WTC11 (cell line): ENCODE measurements around the gene HOXA9. TPM values are rescaled to one million over a fixed set of nuclear protein-coding genes. Genes with fewer than 3 reads are reported as not detected.

Experiments used
- ATAC-seq: fragments of 200-7000 bp; cut with Tn5 transposase; 2 replicates; pipeline ENCODE4 v1.10.0; 2021; ENCODE audit warnings: mild to moderate bottlenecking, moderate library complexity
- CTCF ChIA-PET: fragments of 300-600 bp; sonication (Branson Sonifier 250); formaldehyde crosslinking; loops from one replicate; lab custom pipeline; 2021; ENCODE audit warnings: antibody characterized with exemption; lab: Charles Lee
- POLR2A ChIA-PET: fragments of 350-600 bp; sonication (Branson Sonifier 250); formaldehyde crosslinking; loops from one replicate; lab custom pipeline; 2021; ENCODE audit warnings: antibody characterized with exemption; lab: Charles Lee
- DNase-seq: peaks from one replicate; pipeline ENCODE4 v3.0.0; 2021; ENCODE audit warnings: low spot score
- H3K27ac Mint-ChIP-seq: 2 replicates; pipeline ENCODE4 v1.8.0; 2021; ENCODE audit warnings: mixed read lengths
- H3K27me3 Mint-ChIP-seq: 2 replicates; pipeline ENCODE4 v1.8.0; 2021; ENCODE audit warnings: low read depth, mild to moderate bottlenecking, moderate library complexity, mixed read lengths
- H3K36me3 Mint-ChIP-seq: 2 replicates; pipeline ENCODE4 v1.8.0; 2021; ENCODE audit warnings: mixed read lengths
- H3K4me1 Mint-ChIP-seq: 2 replicates; pipeline ENCODE4 v1.8.0; 2022; ENCODE audit warnings: mixed read lengths
- H3K4me3 Mint-ChIP-seq: 2 replicates; pipeline ENCODE4 v1.8.0; 2021; ENCODE audit warnings: mild to moderate bottlenecking, moderate library complexity, mixed read lengths
- H3K9me3 Mint-ChIP-seq: 2 replicates; pipeline ENCODE4 v1.8.0; 2021; ENCODE audit warnings: mixed read lengths
- ATF1 ChIP-seq: sonication (generic); formaldehyde crosslinking; IDR thresholded peaks from 2 replicates; pipeline ENCODE4 v1.8.1; 2023; ENCODE audit warnings: mild to moderate bottlenecking, moderate library complexity, missing genetic modification reagents
- E2F4 ChIP-seq: sonication (generic); formaldehyde crosslinking; IDR thresholded peaks from 2 replicates; pipeline ENCODE4 v1.8.1; 2022; ENCODE audit warnings: low read depth, mild to moderate bottlenecking, moderate library complexity, missing genetic modification reagents, borderline replicate concordance
- GRHL2 ChIP-seq: fragments of 250-450 bp; sonication (Bioruptor Pico); IDR thresholded peaks from 2 replicates; pipeline ENCODE4 v1.8.0; 2022; ENCODE audit warnings: mild to moderate bottlenecking, moderate library complexity; ENCODE audit not compliant: insufficient replicate concordance, severe bottlenecking
- HMGA2 ChIP-seq: fragments of 250-450 bp; sonication (Bioruptor Pico); IDR thresholded peaks from 2 replicates; pipeline ENCODE4 v1.4.0; 2021; ENCODE audit warnings: mild to moderate bottlenecking, moderate library complexity
- HMGXB4 ChIP-seq: sonication (generic); formaldehyde crosslinking; IDR thresholded peaks from 2 replicates; pipeline ENCODE4 v1.8.1; 2023; ENCODE audit warnings: mild to moderate bottlenecking, moderate library complexity, missing genetic modification reagents
- IRF2 ChIP-seq: sonication (generic); formaldehyde crosslinking; IDR thresholded peaks from 2 replicates; pipeline ENCODE4 v1.8.0; 2022; ENCODE audit warnings: low read depth, missing genetic modification reagents, borderline replicate concordance
- JUN ChIP-seq: sonication (generic); formaldehyde crosslinking; IDR thresholded peaks from 2 replicates; pipeline ENCODE4 v1.8.0; 2023; ENCODE audit warnings: mild to moderate bottlenecking, missing genetic modification reagents
- KAT7 ChIP-seq: sonication (generic); formaldehyde crosslinking; IDR thresholded peaks from 2 replicates; pipeline ENCODE4 v1.8.1; 2023; ENCODE audit warnings: missing genetic modification reagents, mild to moderate bottlenecking, borderline replicate concordance
- NFYB ChIP-seq: sonication (generic); formaldehyde crosslinking; conservative IDR thresholded peaks from 2 replicates; pipeline ENCODE4 v1.8.0; 2022; ENCODE audit warnings: low read depth, missing genetic modification reagents
- OVOL2 ChIP-seq: fragments of 250-450 bp; sonication (Bioruptor Pico); IDR thresholded peaks from 2 replicates; pipeline ENCODE4 v1.9.0; 2021; ENCODE audit warnings: mild to moderate bottlenecking, borderline replicate concordance
- PREB ChIP-seq: sonication (generic); formaldehyde crosslinking; IDR thresholded peaks from 2 replicates; pipeline ENCODE4 v1.8.1; 2022; ENCODE audit warnings: mild to moderate bottlenecking, missing genetic modification reagents, moderate library complexity, borderline replicate concordance
- RELA ChIP-seq: sonication (generic); formaldehyde crosslinking; IDR thresholded peaks from 2 replicates; pipeline ENCODE4 v1.8.1; 2022; ENCODE audit warnings: missing genetic modification reagents, mild to moderate bottlenecking, borderline replicate concordance
- RORB ChIP-seq: fragments of 250-450 bp; sonication (Bioruptor Pico); IDR thresholded peaks from 2 replicates; pipeline ENCODE4 v1.9.0; 2021; ENCODE audit warnings: mild to moderate bottlenecking
- SMAD3 ChIP-seq: sonication (generic); formaldehyde crosslinking; IDR thresholded peaks from 2 replicates; pipeline ENCODE4 v1.8.0; 2022; ENCODE audit warnings: missing genetic modification reagents, mild to moderate bottlenecking, borderline replicate concordance
- STAT6 ChIP-seq: sonication (generic); formaldehyde crosslinking; conservative IDR thresholded peaks from 2 replicates; pipeline ENCODE4 v1.8.1; 2023; ENCODE audit warnings: mild to moderate bottlenecking, low read depth, missing genetic modification reagents, moderate library complexity
- TCF7 ChIP-seq: sonication (generic); formaldehyde crosslinking; IDR thresholded peaks from 2 replicates; pipeline ENCODE4 v1.8.0; 2022; ENCODE audit warnings: mild to moderate bottlenecking, low read depth, missing genetic modification reagents, moderate library complexity
- ZBTB21 ChIP-seq: sonication (generic); formaldehyde crosslinking; IDR thresholded peaks from 2 replicates; pipeline ENCODE4 v1.8.1; 2023; ENCODE audit warnings: mild to moderate bottlenecking, missing genetic modification reagents, borderline replicate concordance
- ZNF219 ChIP-seq: sonication (generic); formaldehyde crosslinking; IDR thresholded peaks from 2 replicates; pipeline ENCODE4 v1.8.0; 2023; ENCODE audit warnings: missing genetic modification reagents, mild to moderate bottlenecking, borderline replicate concordance
- ZNF317 ChIP-seq: sonication (generic); formaldehyde crosslinking; IDR thresholded peaks from 2 replicates; pipeline ENCODE4 v1.8.1; 2023; ENCODE audit warnings: low read depth, mild to moderate bottlenecking, moderate library complexity, missing genetic modification reagents, borderline replicate concordance
- total RNA-seq: library from RNA; stranded (reverse); gene quantifications from 3 replicates; pipeline ENCODE4 v1.2.3, GENCODE V29; 2021

HOXA9 gene
- total RNA-seq, 1 experiment from 2014 or later: not detected

GRCh38 chr7:27134392-27134791 lies 30.9 kb downstream of the HOXA9 start:
- no peak overlapping the region for H3K27ac Mint-ChIP-seq
- peaks cover 13% of the 10 kb centered on the region; the same call in 1 of the 2 replicates for H3K4me1 Mint-ChIP-seq
- H3K36me3 Mint-ChIP-seq: no peaks in the 10 kb centered on the region; the same call in 1 of the 2 replicates
- ChIA-PET CTCF (interaction anchor here (1.0 to 1.7 kb wide), 2 partner anchors 9 to 27 kb away, joined by 4 to 6 read pairs; partner anchors contain the start of gene HOXA5), POLR2A (no interaction called here)
- H3K9me3 Mint-ChIP-seq: no peaks in the 10 kb centered on the region
- DNase-seq: no peak
- ATAC-seq: no peak
- H3K27me3 Mint-ChIP-seq: peaks cover 96% of the 10 kb centered on the region
- H3K4me3 Mint-ChIP-seq: no peak overlapping the region
- no peak for TF ChIP-seq STAT6 (CRISPR knock-in tag)
- no peak for TF ChIP-seq ZBTB21 (CRISPR knock-in tag)
- no peak for TF ChIP-seq RELA
- TF ChIP-seq SMAD3 (CRISPR knock-in tag): no peak
- no peak for TF ChIP-seq JUN (CRISPR knock-in tag)
- TF ChIP-seq OVOL2 (CRISPR knock-in tag): no peak
- no peak for TF ChIP-seq HMGA2 (CRISPR knock-in tag)
- TF ChIP-seq, all 79 proteins: peak for 0

GRCh38 chr7:27133409-27134231 lies 31.7 kb downstream of the HOXA9 start:
- Mint-ChIP-seq H3K36me3 (no peaks in the 10 kb centered on the region; the same call in 1 of the 2 replicates), H3K4me3 (no peak overlapping the region), H3K27me3 (peaks cover 96% of the 10 kb centered on the region), H3K4me1 (peaks cover 12% of the 10 kb centered on the region; the same call in 1 of the 2 replicates), H3K9me3 (no peaks in the 10 kb centered on the region), H3K27ac (no peak overlapping the region)
- TF ChIP-seq NFYB (CRISPR knock-in tag): no peak
- TF ChIP-seq JUN (CRISPR knock-in tag): no peak
- TF ChIP-seq IRF2: no peak
- no peak for TF ChIP-seq ZNF219 (CRISPR knock-in tag)
- no peak for TF ChIP-seq KAT7 (CRISPR knock-in tag)
- no peak for TF ChIP-seq HMGXB4 (CRISPR knock-in tag)
- TF ChIP-seq STAT6 (CRISPR knock-in tag): no peak
- no peak for TF ChIP-seq RORB (CRISPR knock-in tag)
- no peak for TF ChIP-seq TCF7 (CRISPR knock-in tag)
- no peak for TF ChIP-seq E2F4
- no peak for TF ChIP-seq ZBTB21 (CRISPR knock-in tag)
- TF ChIP-seq GRHL2 (CRISPR knock-in tag): no peak
- TF ChIP-seq PREB (CRISPR knock-in tag): no peak
- no peak for TF ChIP-seq ZNF317
- no peak for TF ChIP-seq ATF1 (CRISPR knock-in tag)
- ATAC-seq (no peak), DNase-seq (no peak)
- POLR2A ChIA-PET: no interaction called here
- CTCF ChIA-PET: interaction anchor here (1.0 to 1.7 kb wide), 2 partner anchors 10 to 28 kb away, joined by 4 to 6 read pairs; partner anchors contain the start of gene HOXA5
